Gastrocnemius medialis (tissue), 4 donors: Measurements from ENCODE around the gene KLF16. TPM values are rescaled to one million over a fixed set of nuclear protein-coding genes. Genes with fewer than 3 reads are reported as not detected.

Source experiments
- ATAC-seq, 2 donors: fragments of 150-250 bp; one replicate each; pipeline ENCODE4 v1.9.1; 2016
- DNase-seq, 2 donors: peaks; one replicate each; pipeline ENCODE4 v3.0.0-alpha.2; 2019
- H3K27ac ChIP-seq, 4 donors: fragments of 200-600 bp; sonication (generic); 1 replicate in 1 of 4; 2 replicates in 3 of 4; pipeline ENCODE4 v1.5.1; 2016 to 2018; ENCODE audit warnings: mild to moderate bottlenecking in 2 of 4, moderate library complexity in 1 of 4
- H3K27me3 ChIP-seq, 3 donors: fragments of 200-600 bp; sonication (generic) in 2 of 3; 1 replicate in 1 of 3; 2 replicates in 2 of 3; pipeline versions ENCODE4 v1.5.1 to v1.6.0; 2016 to 2019; ENCODE audit warnings: mild to moderate bottlenecking in 1 of 3, moderate library complexity in 1 of 3
- H3K36me3 ChIP-seq, 2 donors: fragments of 200-600 bp; sonication (generic) in 1 of 2; one replicate each; pipeline ENCODE4 v1.5.1; 2017 to 2018
- H3K4me1 ChIP-seq, 2 donors: fragments of 200-600 bp; sonication (generic) in 1 of 2; one replicate each; pipeline ENCODE4 v1.5.1; 2016 to 2017; ENCODE audit warnings: mild to moderate bottlenecking in 2 of 2
- H3K4me3 ChIP-seq, 4 donors: fragments of 200-600 bp; sonication (generic) in 3 of 4; 1 replicate in 1 of 4; 2 replicates in 3 of 4; pipeline ENCODE4 v1.5.1; 2016 to 2019; ENCODE audit warnings: mild to moderate bottlenecking in 2 of 4
- H3K9me3 ChIP-seq, 3 donors: fragments of 200-600 bp; sonication (generic) in 2 of 3; 1 replicate in 1 of 3; 2 replicates in 2 of 3; pipeline ENCODE4 v1.5.1; 2016 to 2019
- POLR2A ChIP-seq, 2 donors: fragments of 450-650 bp; IDR thresholded peaks; one replicate each; pipeline ENCODE4 v1.6.1; 2017; ENCODE audit warnings: antibody characterized with exemption in 2 of 2, mild to moderate bottlenecking in 2 of 2, moderate library complexity in 2 of 2
- in situ Hi-C, 4 donors: fragments of 200-750 bp; cut with MboI; loops; one replicate each; pipeline versions ENCODE4 v1.15.0 to v1.8.0; 2017; ENCODE audit warnings: low sequenced_read_pairs in 4 of 4
- intact Hi-C: fragments of 100-400 bp; cut with DNase I; formaldehyde crosslinking; loops from one replicate; pipeline ENCODE4 v1.15.1; 2023; ENCODE audit warnings: low total_unique reads
- total RNA-seq, 4 donors: library from RNA; depleted of rRNA; stranded (reverse); fragments of >200 nt; gene quantifications; one replicate each; pipeline versions ENCODE4 v1.1.0 to v1.2.3, GENCODE V29; 2016
- TF ChIP-seq, protein P1 (sequence below), 5 experiments: fragments of 450-650 bp in 3 of 5; fragments of 200-600 bp in 2 of 5; sonication (generic) in 2 of 5; IDR thresholded peaks in 4 of 5; conservative IDR thresholded peaks in 1 of 5; 1 replicate in 4 of 5; 2 replicates in 1 of 5; pipeline ENCODE4 v1.5.1; 2016 to 2019; ENCODE audit warnings: antibody characterized with exemption in 5 of 5, mild to moderate bottlenecking in 3 of 5, moderate library complexity in 3 of 5

KLF16 gene
- total RNA-seq, 4 donors from 2014 or later: 0.58 to 4.0 (median 1.4) TPM

DNA sequence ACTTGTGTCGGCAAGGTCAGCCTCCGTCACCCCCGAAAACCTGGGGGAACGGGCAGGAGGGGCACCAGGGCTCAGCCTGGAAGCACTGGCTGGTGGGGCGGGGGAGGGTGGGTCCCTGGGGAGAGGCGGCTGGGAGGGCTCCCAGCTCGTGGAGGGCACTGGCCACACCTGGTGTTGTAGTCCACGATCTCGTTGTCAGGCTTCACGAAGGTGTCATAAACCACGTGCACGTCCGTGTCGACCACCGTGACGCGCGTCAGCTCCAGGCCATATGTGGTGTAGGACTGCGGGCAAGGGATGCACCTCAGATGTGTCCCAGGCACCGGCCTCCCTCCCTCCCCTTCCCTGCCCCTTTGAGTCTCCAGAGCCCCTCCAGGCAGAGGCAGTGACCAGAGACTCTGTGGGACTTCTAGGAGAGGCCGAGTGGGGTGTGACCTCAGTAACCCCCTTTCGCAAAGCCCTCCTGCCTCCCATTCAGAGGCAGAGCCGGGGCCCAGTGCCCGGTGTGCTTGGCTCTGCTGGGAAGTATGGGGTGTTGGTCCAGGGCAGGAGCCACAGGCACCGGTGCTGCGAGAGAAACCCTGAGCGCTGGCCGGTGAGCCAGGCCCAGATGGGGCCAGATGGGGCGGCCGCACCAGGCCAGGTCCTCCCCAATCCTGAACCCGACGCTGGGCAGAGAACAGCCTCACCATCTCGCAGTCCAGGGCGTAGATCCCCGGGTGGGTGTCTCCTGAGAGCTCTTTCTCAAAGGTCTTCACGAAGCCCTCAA lies 46.7 kb downstream of the KLF16 start:
- peaks cover 11 to 18% of the 10 kb centered on the region in 2 donors for H3K4me1 ChIP-seq
- ATAC-seq: no peak
- no peaks in the 10 kb centered on the region for H3K27me3 ChIP-seq
- intact Hi-C loops (no loop called here), in situ Hi-C loops (no loop called here)
- no peak overlapping the region for H3K4me3 ChIP-seq
- DNase-seq: no peak
- no peak overlapping the region for H3K27ac ChIP-seq
- H3K36me3 ChIP-seq: peaks cover 0 to 65% of the 10 kb centered on the region in 2 donors
- TF ChIP-seq, protein P1, sequence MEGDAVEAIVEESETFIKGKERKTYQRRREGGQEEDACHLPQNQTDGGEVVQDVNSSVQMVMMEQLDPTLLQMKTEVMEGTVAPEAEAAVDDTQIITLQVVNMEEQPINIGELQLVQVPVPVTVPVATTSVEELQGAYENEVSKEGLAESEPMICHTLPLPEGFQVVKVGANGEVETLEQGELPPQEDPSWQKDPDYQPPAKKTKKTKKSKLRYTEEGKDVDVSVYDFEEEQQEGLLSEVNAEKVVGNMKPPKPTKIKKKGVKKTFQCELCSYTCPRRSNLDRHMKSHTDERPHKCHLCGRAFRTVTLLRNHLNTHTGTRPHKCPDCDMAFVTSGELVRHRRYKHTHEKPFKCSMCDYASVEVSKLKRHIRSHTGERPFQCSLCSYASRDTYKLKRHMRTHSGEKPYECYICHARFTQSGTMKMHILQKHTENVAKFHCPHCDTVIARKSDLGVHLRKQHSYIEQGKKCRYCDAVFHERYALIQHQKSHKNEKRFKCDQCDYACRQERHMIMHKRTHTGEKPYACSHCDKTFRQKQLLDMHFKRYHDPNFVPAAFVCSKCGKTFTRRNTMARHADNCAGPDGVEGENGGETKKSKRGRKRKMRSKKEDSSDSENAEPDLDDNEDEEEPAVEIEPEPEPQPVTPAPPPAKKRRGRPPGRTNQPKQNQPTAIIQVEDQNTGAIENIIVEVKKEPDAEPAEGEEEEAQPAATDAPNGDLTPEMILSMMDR (IDR thresholded peaks at IDR 0.05 in 4 of 5, conservative IDR thresholded peaks at IDR 0.05 in 1 of 5): no peak
- no peak for TF ChIP-seq POLR2A (IDR thresholded peaks at IDR 0.05)
- no peaks in the 10 kb centered on the region for H3K9me3 ChIP-seq

DNA sequence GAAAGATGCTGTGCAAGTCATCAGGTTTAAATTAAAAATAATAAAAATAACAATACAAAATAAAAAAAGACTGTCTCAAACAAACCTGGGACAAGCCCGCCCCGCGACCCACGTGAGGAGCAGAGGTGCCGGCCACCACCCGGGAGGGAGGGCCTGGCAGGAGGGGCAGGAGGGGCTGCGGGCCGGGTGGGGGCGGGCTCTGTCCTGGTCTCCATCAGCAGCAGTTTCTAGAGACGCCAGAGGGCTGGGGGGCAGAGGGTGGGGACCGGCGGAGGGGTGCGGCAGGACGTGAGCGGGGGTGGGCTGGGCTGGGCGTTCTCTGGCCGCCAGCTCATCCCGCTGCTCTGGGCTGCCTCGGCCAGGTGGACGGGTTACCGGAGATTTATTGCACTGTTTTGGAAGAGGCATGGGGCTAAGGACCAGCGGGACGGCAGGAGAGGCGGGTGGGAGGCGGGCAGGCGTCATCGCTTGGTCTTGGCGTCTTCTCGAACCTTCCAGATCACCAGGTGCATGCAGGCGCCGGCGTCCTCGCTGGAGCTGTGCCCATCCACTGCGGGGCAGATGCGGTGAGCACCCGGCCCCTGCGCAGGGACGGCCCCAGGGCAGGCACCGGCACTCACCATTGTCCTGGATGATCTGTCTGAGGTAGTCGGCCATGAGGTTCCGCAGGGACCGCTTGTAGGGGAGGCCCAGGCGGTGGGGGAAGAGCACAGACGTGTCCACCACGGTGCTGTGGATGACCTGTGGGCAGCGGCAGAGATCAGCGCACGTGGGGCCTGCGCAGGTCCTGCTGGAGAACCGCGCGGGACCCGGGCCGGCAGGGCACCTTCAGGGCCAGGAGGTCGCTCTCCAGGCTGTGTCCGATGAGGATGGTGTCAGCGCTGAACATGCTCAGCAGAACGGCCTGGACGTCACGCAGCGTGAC lies 47.5 kb downstream of the KLF16 start:
- H3K27ac ChIP-seq: no peak overlapping the region
- in situ Hi-C loops: no loop called here
- peaks cover 0 to 58% of the 10 kb centered on the region in 2 donors for H3K36me3 ChIP-seq
- intact Hi-C loops: no loop called here
- H3K4me1 ChIP-seq: peaks cover 14 to 18% of the 10 kb centered on the region in 2 donors
- no peaks in the 10 kb centered on the region for H3K27me3 ChIP-seq
- DNase-seq: no peak
- TF ChIP-seq, protein P1 (IDR thresholded peaks at IDR 0.05 in 4 of 5, conservative IDR thresholded peaks at IDR 0.05 in 1 of 5): no peak
- TF ChIP-seq POLR2A (IDR thresholded peaks at IDR 0.05): no peak
- no peaks in the 10 kb centered on the region for H3K9me3 ChIP-seq
- no peak for ATAC-seq
- H3K4me3 ChIP-seq: no peak overlapping the region

DNA sequence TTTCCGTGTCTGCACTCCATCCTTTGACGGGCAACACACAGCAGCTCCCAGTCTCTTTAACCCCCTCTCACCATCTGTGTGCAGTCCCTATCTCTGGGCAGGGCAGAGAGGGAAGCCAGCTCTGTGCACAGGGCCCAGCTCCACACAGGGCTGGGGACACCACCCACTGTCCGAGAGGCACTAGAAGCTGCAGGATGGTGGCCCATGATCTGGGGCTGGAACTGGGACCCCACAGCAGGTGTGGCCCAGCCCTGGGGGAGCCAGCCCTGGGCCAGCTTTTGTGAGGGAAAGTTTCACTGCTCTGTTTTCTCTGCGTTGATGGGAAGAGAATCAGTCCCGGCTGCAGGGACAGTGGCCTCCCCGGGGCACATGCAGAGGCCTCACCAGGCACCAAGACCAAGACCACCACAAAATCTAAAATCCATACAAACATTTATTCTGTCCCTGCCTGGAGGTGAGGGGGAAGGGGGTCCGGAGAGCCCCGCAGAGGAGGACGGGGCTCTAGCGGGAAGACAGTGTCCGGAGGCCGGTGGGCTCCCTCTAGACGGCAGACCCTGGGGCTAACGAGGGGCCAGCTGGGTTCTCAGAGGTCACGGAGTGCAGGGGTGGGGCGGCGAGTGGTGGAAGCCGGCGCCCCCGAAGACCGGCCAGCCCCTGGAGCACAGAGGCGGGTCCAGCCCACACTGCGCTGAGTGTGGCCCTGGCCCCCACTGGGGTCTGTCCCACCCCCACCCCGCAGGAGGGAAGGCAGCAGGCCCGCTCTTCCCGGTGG lies 48.4 kb downstream of the KLF16 start:
- DNase-seq: no peak
- intact Hi-C loops: no loop called here
- Histone ChIP-seq H3K27me3 (no peaks in the 10 kb centered on the region), H3K27ac (no peak overlapping the region), H3K4me3 (no peak overlapping the region), H3K9me3 (no peaks in the 10 kb centered on the region), H3K36me3 (peaks cover 0 to 50% of the 10 kb centered on the region in 2 donors), H3K4me1 (peaks cover 14 to 18% of the 10 kb centered on the region in 2 donors)
- no peak for TF ChIP-seq POLR2A (IDR thresholded peaks at IDR 0.05)
- TF ChIP-seq, protein P1 (IDR thresholded peaks at IDR 0.05 in 4 of 5, conservative IDR thresholded peaks at IDR 0.05 in 1 of 5): no peak
- in situ Hi-C loops: no loop called here
- no peak for ATAC-seq

DNA sequence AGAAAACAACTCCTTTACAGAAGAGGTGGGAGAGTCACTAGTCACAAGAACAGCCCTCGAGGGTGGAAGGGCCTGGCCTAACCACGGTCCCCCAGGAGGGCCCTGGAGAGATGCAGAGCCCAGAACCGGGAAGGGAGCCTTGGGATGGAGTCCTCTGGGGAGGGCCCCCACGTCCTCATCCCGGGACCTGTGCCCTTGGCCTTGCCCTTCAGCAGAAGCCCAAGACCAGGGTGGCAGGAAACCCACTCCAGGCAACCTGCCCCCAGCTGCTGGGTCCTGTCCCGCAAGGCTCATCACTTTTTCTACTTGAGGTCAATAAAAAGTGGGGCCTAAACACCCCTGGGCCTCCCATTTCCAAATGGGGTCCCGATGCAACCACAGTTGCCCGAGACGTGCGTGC lies 49.0 kb downstream of the KLF16 start:
- Histone ChIP-seq H3K27ac (no peak overlapping the region), H3K36me3 (peaks cover 0 to 44% of the 10 kb centered on the region in 2 donors), H3K9me3 (no peaks in the 10 kb centered on the region), H3K4me1 (peaks cover 14 to 18% of the 10 kb centered on the region in 2 donors), H3K4me3 (no peak overlapping the region), H3K27me3 (no peaks in the 10 kb centered on the region)
- intact Hi-C loops: no loop called here
- in situ Hi-C loops: no loop called here
- DNase-seq (no peak), ATAC-seq (no peak)
- no peak for TF ChIP-seq POLR2A (IDR thresholded peaks at IDR 0.05)
- TF ChIP-seq, protein P1 (IDR thresholded peaks at IDR 0.05 in 4 of 5, conservative IDR thresholded peaks at IDR 0.05 in 1 of 5): no peak
